HG03039 (cell line): ENCODE measurements around the gene EYS.
"Not testable (repeated sequence)": the region's sequence is repeated elsewhere in the genome, so short reads cannot be mapped to it uniquely, and the experiment has no call there.

Source experiments
- ATAC-seq: cut with Tn5 transposase; IDR thresholded peaks from one replicate; pipeline ENCODE4 v1.9.1; 2021; ENCODE audit warnings: mild to moderate bottlenecking, moderate library complexity; ENCODE audit not compliant: unreplicated experiment

EYS gene

DNA sequence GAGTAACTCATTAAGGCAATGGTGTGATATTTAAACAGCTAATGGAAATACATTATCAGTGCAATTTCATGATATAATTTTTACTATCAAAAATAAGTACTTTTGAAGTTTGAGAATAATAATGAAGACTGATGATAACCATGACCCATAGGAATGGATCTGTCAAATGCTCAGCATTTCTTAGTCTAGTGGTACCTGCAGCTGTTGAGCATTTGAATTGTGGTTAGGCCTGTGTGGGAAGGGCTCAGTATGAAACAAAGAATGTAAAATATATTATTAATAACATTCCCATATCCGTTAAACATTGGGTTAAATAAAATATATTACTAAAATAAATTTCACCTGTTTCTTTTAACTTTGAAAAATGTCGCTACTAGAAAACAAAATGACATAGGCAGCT is 1898.5 kb downstream of the EYS start:
- no peak for ATAC-seq

DNA sequence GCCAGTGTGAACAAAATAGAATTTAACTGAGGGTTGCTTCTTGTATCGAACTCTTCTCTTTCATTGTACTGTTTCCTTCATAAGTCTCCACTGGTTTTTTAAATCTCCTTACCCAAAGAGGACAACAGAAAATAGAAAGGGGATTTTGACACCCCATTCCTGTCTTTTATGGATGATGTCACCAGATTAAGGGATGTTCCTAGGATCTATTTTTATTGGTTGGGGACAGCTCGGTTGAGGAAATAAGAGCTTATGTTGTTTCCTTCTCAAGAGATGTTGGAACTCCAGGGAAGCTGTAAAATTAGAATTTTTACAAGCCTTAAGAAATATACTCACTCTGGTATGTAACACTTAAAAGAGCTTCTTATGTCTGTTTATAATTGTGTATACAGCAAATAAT is 1900.0 kb downstream of the EYS start:
- ATAC-seq = no peak

DNA sequence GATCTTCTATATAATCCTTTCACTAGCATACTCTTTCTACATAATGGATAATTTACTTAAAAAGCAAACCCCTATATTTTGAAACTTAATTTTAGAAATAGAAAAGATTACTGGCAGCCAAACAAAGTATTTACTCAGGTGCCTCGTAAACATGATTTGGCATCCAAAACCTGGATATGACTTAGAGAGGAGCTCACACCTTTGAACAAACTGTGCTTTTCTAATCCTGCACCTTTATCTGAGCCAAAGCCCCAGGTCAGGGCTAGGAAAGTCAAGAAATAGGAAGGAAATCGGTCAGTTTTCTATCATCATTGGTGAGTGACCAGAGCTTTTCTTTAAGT is 1900.5 kb downstream of the EYS start:
- ATAC-seq = no peak

DNA sequence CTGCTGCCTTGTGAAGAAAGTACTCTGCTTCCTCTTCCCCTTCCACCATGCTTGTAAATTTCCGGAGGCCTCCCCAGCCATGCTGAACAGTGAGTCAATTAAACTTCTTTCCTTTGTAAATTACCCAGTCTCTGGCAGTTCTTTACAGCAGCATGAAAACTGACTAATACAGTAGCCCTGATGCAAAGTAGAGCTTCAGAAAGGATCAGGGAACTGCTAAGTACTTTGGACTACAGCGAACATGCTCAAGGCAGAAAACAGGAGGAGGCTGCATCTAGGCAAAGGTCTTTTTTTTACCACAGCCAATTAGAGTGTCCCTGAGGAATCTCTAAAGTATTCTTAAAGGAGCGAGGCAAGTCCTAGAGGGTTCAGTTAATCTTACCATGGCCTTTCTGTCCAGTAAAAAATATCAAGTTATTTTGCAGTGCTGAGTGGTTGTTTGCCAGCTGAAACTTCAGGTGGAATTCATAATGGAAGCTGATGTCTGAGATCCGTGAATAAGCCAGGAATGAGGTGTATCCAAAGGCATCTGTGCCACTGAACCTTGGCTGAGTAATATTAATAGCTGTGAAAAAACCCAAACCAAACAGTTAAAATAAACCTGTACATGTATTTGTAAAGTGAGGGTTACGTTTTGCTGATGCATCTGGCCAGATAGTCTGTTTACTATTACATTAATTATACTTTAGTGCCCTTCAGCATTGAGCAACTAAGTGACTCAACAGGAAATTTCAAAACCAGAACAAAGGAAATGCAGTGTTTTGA is 1901.0 kb downstream of the EYS start:
- no peak for ATAC-seq

DNA sequence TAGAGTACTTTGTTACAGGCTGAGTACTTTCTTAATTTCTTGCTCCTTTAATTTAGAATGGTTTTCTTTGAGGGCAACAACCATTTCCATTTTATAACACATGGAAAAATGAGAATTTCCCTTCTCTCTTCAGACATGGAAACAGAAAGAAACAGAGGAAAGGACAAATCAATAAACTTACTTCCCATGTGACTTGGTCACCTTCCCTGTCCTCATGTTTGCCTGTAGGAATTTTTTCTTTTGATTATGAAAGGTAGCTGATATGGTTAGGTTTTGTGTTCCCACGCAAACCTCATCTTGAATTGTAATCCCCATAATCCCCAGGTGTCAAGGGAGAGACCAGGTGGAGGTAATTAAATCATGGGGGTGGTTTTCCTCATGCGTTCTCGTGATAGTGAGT is 1901.7 kb downstream of the EYS start:
- ATAC-seq = no peak

DNA sequence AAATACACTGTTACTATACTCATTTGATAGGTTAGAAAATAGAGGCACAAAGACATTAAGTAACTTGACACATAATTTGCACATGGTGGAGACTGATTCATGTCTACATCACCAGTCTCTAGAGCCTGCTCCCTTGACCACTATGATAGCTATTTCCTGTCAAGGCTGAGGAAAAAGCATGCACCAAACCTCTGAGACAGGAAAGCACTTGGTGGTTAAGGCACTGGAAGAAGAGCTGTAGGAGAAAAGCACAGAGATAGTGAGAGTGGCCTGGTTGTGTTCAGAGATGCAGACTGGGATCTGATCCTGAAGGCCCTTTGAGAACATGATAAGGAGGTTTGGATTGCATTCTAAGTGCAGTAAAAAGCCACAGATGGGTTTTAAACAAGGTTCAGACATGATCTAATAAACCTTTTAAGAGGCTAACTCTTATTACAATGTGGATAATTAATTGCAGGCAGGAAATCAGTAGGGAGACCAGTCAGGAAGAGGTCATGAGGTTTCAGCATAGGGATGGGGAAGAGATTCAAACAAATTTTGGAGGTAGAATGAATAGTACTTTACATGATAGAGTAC is 1902.6 kb downstream of the EYS start:
- ATAC-seq = no peak

DNA sequence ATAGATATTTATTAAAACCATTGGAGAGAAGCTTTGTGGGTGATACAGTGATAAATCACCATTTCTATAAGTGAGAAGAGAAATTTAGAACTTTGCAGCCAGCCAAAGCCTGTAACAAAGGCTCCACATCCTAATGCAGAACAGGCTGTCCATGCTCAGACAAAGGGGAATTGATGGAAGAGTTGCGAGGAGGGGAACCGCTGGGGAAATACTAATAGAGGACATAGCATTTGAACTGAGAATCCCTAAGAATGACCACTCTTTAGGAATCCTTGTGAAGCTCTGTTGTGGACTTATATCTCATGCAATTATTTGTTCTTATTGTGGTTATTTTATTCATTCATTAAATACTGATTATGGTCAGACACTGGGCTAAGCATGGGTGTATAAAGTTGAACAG is 1903.7 kb downstream of the EYS start:
- no peak for ATAC-seq

DNA sequence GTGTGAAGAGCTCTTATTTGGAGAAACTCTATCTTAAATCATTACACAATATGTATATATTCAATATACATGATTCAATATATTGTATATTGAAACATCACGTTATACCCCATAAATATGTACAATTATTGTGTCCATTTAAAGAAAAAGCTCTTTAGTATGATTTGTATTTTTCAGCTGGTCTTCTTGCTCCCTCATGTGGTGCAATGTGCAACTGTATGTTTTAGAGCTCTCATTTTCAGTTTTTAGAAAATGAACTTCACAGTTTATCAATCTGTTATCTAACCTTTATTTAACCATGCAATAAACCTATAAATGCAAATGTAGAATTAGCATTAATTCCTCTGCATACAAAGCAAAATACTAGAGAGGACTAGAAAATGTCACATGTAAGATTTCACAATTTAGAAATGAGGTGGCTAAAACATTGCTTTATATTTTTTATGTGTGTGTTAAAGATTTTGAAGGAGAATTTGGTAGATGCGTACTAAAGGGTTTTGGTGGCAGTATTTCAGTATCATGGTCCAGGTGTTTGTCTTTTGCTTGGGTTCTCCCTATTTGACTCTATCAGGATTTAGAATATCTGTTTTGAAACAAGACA is 1904.3 kb downstream of the EYS start:
- no peak for ATAC-seq

DNA sequence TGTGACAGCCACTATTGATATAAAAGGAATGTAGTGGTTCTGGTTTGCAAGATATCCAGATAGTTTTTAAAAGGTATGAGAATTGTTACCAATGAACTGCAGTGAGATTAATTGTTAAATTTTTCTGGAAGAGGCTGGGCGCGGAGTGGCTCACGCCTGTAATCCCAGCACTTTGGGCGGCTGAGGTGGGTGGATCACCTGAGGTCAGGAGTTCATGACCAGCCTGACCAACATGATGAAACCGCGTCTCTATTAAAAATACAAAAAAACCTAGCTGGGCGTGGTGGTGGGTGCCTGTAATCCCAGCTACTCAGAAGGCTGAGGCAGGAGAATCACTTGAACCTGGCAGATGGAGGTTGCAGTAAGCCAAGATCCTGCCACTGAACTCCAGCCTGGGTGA is 1906.6 kb downstream of the EYS start:
- not testable (repeated sequence) for ATAC-seq

DNA sequence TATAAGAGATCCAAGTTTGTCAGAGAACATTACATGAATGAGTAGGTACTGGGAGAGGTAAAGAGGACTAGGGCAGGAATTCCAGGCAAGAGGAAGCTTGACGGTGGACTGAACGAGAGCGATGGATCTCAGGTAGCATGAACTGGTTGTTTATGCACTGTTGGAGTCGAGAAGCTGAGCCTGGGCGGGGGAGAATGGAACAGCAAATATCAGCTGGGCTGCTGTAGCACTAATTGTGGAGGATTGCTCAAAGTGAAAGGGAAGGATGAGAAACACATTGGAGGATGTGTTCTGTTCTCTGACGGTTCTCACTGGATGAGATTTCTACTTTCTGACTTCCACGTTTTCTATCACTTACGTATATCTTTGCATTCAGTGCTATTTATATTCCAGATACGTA is 1907.2 kb downstream of the EYS start:
- ATAC-seq = no peak

DNA sequence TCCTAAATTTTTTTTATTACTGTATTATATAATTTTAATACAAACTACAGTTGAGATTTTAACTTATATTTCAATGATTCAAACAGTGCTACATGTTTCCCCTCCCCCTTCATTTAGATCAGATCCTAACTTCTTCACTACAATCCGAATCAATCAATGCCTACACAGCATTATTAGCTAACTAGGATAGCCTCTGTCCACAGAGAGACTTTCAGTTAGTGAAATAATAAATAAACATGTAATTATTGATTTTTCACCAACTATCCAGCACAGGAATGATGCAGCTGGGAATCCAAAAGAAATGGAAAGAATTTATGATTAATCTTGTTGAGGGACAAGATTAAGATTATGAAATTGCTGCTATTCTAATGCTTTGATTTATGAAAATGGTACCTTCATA is 1907.7 kb downstream of the EYS start:
- ATAC-seq = no peak

DNA sequence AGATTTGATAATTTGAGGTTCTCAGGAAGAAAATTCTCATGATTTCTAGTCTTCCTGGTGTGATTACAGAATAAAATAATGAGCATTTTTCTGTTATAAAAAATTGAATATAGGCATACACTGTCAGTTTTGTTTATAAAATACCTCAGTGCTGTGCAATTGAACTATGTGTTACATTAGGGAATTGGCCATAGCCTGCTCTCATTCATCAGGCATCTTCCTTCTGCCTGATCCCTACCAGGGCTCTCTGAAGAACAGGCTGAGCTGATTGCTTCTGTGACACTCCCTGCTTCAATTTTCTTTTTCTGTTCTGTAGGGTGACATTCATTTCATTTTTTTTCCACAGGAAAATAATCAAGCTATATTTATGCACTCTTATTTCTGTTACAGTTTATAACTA is 1908.6 kb downstream of the EYS start:
- ATAC-seq = no peak

DNA sequence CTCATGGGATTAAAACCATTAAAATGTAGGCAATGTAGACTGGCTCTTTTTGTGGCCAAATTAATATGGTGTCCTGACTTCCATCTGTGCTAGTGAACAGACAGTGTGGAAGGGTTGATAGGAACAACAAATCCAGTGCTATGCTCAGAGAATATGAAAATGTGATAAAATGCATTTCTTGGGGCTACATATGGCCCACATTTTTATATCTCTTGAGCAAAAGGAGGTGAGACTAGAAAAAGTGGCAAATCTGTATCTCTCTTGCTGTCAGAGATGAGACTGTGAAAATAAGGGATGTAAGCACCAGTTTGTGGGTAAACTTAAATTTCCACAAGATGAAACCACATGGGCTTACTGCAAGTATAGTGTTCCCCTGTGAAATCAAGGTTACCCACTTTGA is 1909.3 kb downstream of the EYS start:
- ATAC-seq = no peak

DNA sequence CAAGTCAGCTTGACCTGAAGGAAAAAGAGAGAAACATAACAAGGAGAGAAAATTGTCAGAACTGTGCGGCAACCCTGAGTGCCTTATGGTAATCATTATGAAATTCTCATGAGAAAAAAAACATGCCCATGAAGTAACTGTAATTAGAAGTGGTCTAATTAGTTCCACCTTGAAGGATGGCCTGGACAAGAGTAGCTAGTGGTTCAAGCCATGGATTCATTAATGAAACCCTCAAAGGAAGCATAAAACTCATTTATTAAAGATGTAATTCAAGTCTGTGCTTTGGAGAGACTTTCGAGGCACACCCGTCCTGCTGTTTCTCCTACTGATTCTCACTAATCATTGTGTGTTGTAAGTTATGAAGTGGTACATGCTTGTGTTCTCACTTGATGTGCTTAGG is 1911.2 kb downstream of the EYS start:
- no peak for ATAC-seq

DNA sequence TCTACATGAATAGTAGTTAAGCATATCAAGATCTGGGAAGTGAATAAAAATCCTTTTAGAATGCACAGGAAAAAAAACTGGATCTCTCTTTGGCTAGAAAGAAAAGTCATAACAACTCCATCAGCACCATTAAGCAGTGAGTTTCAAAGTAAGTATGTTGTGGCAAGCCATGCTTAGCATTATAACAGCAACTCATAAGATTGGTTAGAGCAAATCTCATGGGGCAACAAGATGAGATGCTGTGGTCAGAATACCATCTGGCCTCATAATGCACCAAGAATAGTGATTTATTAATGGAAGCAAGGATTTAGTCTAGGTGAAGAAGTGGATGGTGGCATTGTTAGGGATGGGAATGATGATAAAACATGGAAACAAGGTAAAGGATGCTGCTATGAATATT is 1912.0 kb downstream of the EYS start:
- ATAC-seq = no peak

DNA sequence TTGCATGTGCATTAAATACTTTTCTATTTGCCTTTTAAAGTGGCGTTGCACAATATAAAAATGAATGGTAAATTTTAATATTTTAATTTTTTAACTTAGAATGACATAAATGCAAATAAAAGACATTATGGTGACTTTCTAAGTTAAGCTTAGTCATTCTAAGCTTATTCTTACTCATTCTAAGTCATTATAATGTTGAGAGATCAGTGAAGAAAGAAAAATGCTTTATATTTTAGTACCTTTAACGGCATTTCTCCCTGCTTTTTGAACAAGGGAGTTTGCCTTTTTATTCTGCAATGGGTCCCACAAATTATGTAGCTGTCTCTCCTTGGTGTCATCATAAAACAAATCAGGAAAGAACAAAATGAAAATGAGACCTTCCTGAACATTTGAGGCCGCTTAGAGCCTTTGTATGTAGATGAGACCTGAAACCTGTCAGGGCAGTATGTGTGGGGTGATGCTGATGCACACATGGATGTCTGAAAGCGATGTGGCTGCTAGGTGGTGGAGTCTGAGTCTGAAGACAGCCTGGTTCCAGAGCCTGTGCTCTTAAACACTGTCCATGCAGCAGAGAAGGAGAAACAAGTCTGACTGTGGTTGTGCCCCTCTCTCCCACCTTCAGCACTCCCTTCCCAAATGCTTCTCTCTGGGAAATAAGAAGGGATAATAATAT is 1913.4 kb downstream of the EYS start:
- ATAC-seq = no peak

DNA sequence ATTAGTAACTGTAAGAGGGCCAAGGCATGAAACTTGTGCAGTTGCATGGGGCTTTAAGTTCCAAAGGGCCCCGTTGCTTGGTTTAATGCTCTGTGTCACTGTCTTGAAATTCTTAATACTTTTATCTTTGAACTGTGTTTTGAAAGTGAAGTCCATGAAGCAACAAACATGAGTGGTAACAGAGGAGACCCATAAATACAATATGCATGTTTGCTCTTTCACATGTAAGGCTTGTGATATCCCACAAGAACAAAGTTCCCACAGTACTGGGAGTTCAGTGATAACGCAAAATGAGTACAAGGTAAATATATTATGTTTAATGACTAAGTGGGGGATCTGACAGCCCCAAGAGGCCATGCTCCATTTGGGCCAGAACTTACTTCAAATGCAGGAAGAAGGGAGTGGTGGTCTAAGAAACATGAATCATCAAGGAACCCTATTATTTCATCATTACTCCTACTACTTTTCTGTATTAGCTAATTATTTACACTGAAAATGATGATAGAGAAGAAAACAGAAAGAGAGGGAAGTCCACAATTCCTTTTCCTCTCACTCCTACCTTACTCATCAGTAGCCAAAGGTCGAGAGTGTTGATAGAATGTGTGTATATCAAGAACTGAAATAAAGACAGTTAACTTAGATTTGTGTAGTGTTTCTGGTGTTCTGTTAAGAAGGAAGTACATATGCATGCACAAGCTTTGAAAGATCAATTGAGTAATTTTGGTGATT is 1914.1 kb downstream of the EYS start:
- ATAC-seq = no peak

DNA sequence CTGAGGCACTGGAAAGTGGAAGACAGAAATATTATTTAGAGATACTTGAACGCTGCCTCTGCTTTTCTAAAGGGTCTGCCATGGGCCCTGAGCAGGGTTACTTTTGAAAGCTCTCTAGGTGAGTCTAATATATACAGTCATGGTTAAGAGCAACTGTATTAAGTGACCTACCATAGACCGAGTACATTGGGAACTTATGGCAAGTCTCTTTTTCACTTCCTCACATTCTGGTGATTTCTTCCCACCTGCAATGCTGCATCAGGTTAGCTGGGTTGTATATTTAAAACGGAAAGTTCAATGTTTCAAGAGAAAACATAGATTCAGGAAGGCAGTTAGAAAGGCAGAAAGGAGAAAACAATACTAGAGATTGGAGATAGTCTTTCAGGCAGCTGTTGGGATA is 1916.7 kb downstream of the EYS start:
- no peak for ATAC-seq

DNA sequence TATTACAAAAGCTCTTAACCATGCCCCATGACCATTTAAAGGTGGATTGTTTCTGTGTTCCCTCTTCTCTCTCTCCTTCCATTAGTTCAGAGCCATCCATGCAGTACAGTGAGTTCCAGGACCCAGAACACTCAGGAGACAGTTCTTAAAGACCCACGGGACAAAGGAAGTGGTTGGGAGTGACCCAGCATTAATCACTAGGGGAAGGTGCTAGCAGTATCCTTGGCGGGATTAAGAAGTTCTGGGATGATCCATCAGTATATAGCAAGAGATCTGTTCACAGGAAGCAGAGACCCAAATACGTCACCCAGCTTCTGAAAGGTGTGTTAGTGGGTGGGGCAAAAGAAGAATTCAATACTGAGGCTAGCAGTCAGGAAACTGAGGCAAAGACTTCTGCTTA is 1917.3 kb downstream of the EYS start:
- no peak for ATAC-seq

DNA sequence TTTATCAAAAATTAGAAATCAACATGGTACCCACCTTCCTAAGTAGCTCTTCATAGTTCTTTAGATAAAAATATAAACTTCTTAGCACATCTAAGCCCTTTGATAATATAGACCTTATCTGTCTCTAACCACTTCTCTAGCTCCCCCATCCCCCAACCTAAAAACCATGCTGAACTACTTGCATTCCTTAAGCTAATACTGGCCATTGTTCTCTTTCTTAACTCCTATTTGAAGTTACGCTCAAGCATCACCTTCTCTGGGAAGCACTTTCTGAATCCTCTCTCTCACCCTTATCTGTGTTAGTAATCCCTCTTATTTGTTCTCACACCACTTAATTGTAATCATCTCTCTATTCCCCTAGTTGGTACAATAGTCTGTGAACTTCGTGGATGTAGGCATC is 1918.5 kb downstream of the EYS start:
- no peak for ATAC-seq

DNA sequence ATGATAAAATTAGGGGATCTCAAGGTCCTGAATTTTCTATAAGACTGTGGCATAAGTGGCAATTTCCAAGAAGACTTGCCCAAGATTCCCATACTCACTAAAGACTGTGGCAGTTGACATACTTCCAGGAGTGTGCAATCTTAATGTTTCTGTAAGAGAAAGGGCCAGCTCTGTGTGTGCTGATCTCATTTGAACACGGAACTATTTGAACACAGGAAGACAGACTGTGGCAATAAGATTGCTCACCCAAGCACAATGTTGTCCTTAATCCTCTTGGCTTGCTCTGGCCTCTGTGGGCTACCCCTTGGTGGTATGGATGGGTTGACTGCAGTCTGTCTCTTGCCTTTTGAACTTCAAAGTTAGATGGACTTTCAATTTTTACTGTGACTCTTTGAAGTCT is 1920.0 kb downstream of the EYS start:
- ATAC-seq = no peak

DNA sequence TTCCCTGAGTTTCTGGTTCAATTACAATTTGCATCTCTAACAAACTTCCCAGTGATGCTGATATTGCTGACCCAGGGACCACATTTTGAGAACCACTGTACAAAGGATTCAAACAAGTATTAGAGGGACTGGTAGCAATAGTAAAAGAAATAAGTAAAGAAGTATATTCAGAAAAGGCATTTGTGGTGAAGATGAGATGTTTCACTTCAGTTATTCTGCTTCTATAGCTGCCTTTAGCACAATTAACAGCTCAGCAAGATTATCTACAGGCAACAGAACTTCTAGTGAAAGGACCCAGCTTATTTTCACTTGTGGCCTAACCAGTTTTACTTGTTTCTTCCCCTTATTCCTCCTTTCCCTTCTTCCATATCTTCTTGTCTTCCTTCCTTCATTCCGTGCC is 1922.0 kb downstream of the EYS start:
- no peak for ATAC-seq
